Right lobe of liver (tissue), 6 donors: Measurements from ENCODE around the gene DMRTC2. TPM values are rescaled to one million over a fixed set of nuclear protein-coding genes. Genes with fewer than 3 reads are reported as not detected.

Source experiments
- ATAC-seq, 4 donors: fragments of 200-7000 bp; cut with Tn5 transposase; one replicate each; pipeline ENCODE4 v1.9.1; 2020; ENCODE audit warnings: mild to moderate bottlenecking in 4 of 4, moderate library complexity in 4 of 4
- DNase-seq, 3 donors: peaks; one replicate each; pipeline ENCODE4 v3.0.0-alpha.2; 2020
- H3K27ac ChIP-seq, 3 donors: fragments of 200-600 bp; one replicate each; pipeline ENCODE4 v1.8.0; 2022
- H3K27me3 ChIP-seq, 2 donors: fragments of 200-600 bp; one replicate each; pipeline ENCODE4 v1.8.0; 2022
- H3K36me3 ChIP-seq, 4 donors: fragments of 200-600 bp; sonication (generic) in 1 of 4; one replicate each; pipeline versions ENCODE4 v1.5.1 to v1.8.0; 2017 to 2022; ENCODE audit warnings: control low read depth in 1 of 4
- H3K4me1 ChIP-seq, 4 donors: fragments of 200-600 bp; sonication (generic) in 1 of 4; one replicate each; pipeline versions ENCODE4 v1.5.1 to v1.8.0; 2017 to 2022; ENCODE audit warnings: control low read depth in 1 of 4
- H3K4me3 ChIP-seq, 3 donors: fragments of 200-600 bp; one replicate each; pipeline ENCODE4 v1.8.0; 2022
- H3K9me3 ChIP-seq, 4 donors: fragments of 200-600 bp; sonication (generic) in 1 of 4; one replicate each; pipeline versions ENCODE4 v1.5.1 to v1.8.0; 2017 to 2022; ENCODE audit warnings: control low read depth in 1 of 4
- CTCF ChIP-seq, 4 donors: fragments of 200-600 bp in 3 of 4; fragments of 450-650 bp in 1 of 4; IDR thresholded peaks; one replicate each; pipeline versions ENCODE4 v1.5.1 to v1.8.0; 2016 to 2022; ENCODE audit warnings: antibody characterized with exemption in 4 of 4, mild to moderate bottlenecking in 2 of 4
- POLR2A ChIP-seq: fragments of 450-650 bp; IDR thresholded peaks from one replicate; pipeline ENCODE4 v1.6.1; 2017; ENCODE audit warnings: antibody characterized with exemption, mild to moderate bottlenecking
- WGBS: methylation state at CpG from one replicate; pipeline ENCODE4 v1.1.6; 2018; ENCODE audit warnings: low coverage, low lambda C conversion rate; ENCODE audit not compliant: insufficient coverage; ENCODE audit errors: missing lambda C conversion rate; 5-methylcytosine and 5-hydroxymethylcytosine counted together
- intact Hi-C, 2 donors: fragments of 100-400 bp; cut with DNase I; formaldehyde crosslinking; loops; one replicate each; pipeline versions ENCODE4 v1.11.2 to v1.14.1; 2022
- total RNA-seq, 6 experiments: library from RNA; depleted of rRNA in 2 of 6; stranded (reverse); fragments of >200 nt in 2 of 6; fragmentation: NEBNext Ultra II Directional in 3 of 6; extraction: Animal tissue kit (Norgen Biotek cat#: 25700) in 3 of 6; gene quantifications; one replicate each; pipeline versions ENCODE4 v1.1.0 to v1.2.4, GENCODE V29; 2016 to 2023
- donor health status: DM: no; HTN: yes; CAD: no.
- donor health status: DM: no; HTN: no; CAD: no.
- donor health status: DM: no; HTN: no; CAD: no.
- donor health status: DM: no; HTN: yes; CAD: no.
- donor health status: DM: no; HTN: yes; CAD: no.

The DMRTC2 gene
- total RNA-seq, 6 experiments from 2014 or later = not detected

- intact Hi-C loops = loop anchor here in 1 of 2 donors (10.0 kb wide), 1 partner anchor 55 kb away; no protein-coding TSS in a partner anchor
- no peaks in the 10 kb centered on the region for H3K36me3 ChIP-seq
- TF ChIP-seq POLR2A (no peak), CTCF (IDR thresholded peaks at IDR 0.05) (no peak)
- H3K27me3 ChIP-seq = no peaks in the 10 kb centered on the region
- peaks cover 0 to 3% (median 0%) of the 10 kb centered on the region in 4 donors for H3K4me1 ChIP-seq
- DNase-seq = no peak
- H3K9me3 ChIP-seq = no peaks in the 10 kb centered on the region
- no peak overlapping the region for H3K27ac ChIP-seq
- no peak for ATAC-seq
- 78% methylated on average over 4 of the region's 7 CpGs for whole genome bisulfite sequencing
- H3K4me3 ChIP-seq = no peak overlapping the region
Measured at GRCh38 chr19:41879670-41880328, 35.0 kb downstream of the DMRTC2 start.

- intact Hi-C loops = no loop called here
- Histone ChIP-seq H3K27ac (no peak overlapping the region), H3K9me3 (no peaks in the 10 kb centered on the region), H3K36me3 (no peaks in the 10 kb centered on the region), H3K4me1 (peaks cover 0 to 8% (median 0%) of the 10 kb centered on the region in 4 donors), H3K4me3 (no peak overlapping the region), H3K27me3 (no peaks in the 10 kb centered on the region)
- 53% methylated on average over 5 of the region's 5 CpGs for WGBS
- TF ChIP-seq POLR2A (no peak), CTCF (IDR thresholded peaks at IDR 0.05) (no peak)
- no peak for ATAC-seq
- no peak for DNase-seq
Measured at GRCh38 chr19:41880329-41880708, 35.5 kb downstream of the DMRTC2 start.

- Histone ChIP-seq H3K9me3 (no peaks in the 10 kb centered on the region), H3K4me1 (peaks cover 0 to 8% (median 2%) of the 10 kb centered on the region in 4 donors), H3K27ac (peak within 1 kb of the TSS; percentile 68 to 85 (median 76)), H3K36me3 (no peaks in the 10 kb centered on the region), H3K4me3 (peak within 1 kb of the TSS; percentile 62 to 94 (median 93)), H3K27me3 (no peaks in the 10 kb centered on the region)
- ATAC-seq = peak; percentile 10 to 32 (median 22)
- 11% methylated on average over 9 of the region's 80 CpGs for WGBS
- TF ChIP-seq CTCF (IDR thresholded peaks at IDR 0.05) (no peak), POLR2A (peak; percentile 65)
- peak; percentile 74 to 78 (median 76) for DNase-seq
- intact Hi-C loops = no loop called here
Measured at GRCh38 chr19:41882568-41883462, 38.0 kb downstream of the DMRTC2 start, which contains the start of gene ARHGEF1. Gene ARHGEF1 (plus strand): TSS chr19:41883184. CDS start chr19:41888083, 4,899 bp downstream.

- no peak for TF ChIP-seq POLR2A
- TF ChIP-seq CTCF (IDR thresholded peaks at IDR 0.05) = no peak
- no peaks in the 10 kb centered on the region for H3K9me3 ChIP-seq
- DNase-seq = no peak
- intact Hi-C loops = no loop called here
- peaks cover 0 to 8% (median 2%) of the 10 kb centered on the region in 4 donors for H3K4me1 ChIP-seq
- no peak for ATAC-seq
- H3K27ac ChIP-seq = peak overlapping the region; percentile 68 to 85 (median 76)
- H3K4me3 ChIP-seq = peak overlapping the region; percentile 62 to 94 (median 93)
- H3K36me3 ChIP-seq = no peaks in the 10 kb centered on the region
- 1% methylated on average over 23 of the region's 23 CpGs for WGBS
- no peaks in the 10 kb centered on the region for H3K27me3 ChIP-seq
Measured at GRCh38 chr19:41883463-41883820, 38.6 kb downstream of the DMRTC2 start.
